ENCODE data around the gene BRWD1.
A peak's percentile ranks its signal among the peaks of the same experiment; 100 is the strongest.

BRWD1 gene

GRCh38 chr21:39188521-39189139 is 124.8 kb downstream of the BRWD1 start:
- in situ Hi-C loops (cut with MboI; ENCODE audit: low pct_unique_long_range_greater_than_20kb, low sequenced_read_pairs, unreplicated experiment), result loop anchor here (25.0 kb wide), 1 partner anchor 199 kb away; a partner anchor contains a TSS
- DNase-seq (ENCODE audit: low spot score), result no peak
- TF ChIP-seq CTCF (IDR thresholded peaks at IDR 0.05; ENCODE audit: extremely low read depth, insufficient read depth, missing control alignments), result no peak

GRCh38 chr21:39187141-39187540 is 126.3 kb downstream of the BRWD1 start:
- no peak for DNase-seq (ENCODE audit: low spot score)
- in situ Hi-C loops (cut with MboI; ENCODE audit: low pct_unique_long_range_greater_than_20kb, low sequenced_read_pairs, unreplicated experiment), result loop anchor here (25.0 kb wide), 1 partner anchor 200 kb away; a partner anchor contains a TSS

GRCh38 chr21:39186676-39187075 is 126.8 kb downstream of the BRWD1 start:
- TF ChIP-seq CTCF (IDR thresholded peaks at IDR 0.05; ENCODE audit: extremely low read depth, insufficient read depth, missing control alignments), result no peak
- DNase-seq (ENCODE audit: low spot score), result no peak
- in situ Hi-C loops (cut with MboI; ENCODE audit: low pct_unique_long_range_greater_than_20kb, low sequenced_read_pairs, unreplicated experiment), result loop anchor here (25.0 kb wide), 1 partner anchor 201 kb away; a partner anchor contains a TSS

More at GRCh38 chr21:39187141-39187540, 126.3 kb downstream of the BRWD1 start:
- no peak for TF ChIP-seq CTCF (IDR thresholded peaks at IDR 0.05; ENCODE audit: extremely low read depth, insufficient read depth, missing control alignments)

GRCh38 chr21:39185157-39185556 is 128.3 kb downstream of the BRWD1 start:
- in situ Hi-C loops (cut with MboI; ENCODE audit: low pct_unique_long_range_greater_than_20kb, low sequenced_read_pairs, unreplicated experiment), result loop anchor here (25.0 kb wide), 1 partner anchor 202 kb away; a partner anchor contains a TSS
- DNase-seq (ENCODE audit: low spot score), result no peak
- TF ChIP-seq CTCF (IDR thresholded peaks at IDR 0.05; ENCODE audit: extremely low read depth, insufficient read depth, missing control alignments), result no peak

GRCh38 chr21:39184050-39184980 is 129.1 kb downstream of the BRWD1 start:
- no peak for DNase-seq (ENCODE audit: low spot score)
- in situ Hi-C loops (cut with MboI; ENCODE audit: low pct_unique_long_range_greater_than_20kb, low sequenced_read_pairs, unreplicated experiment), result loop anchor here (25.0 kb wide), 1 partner anchor 203 kb away; a partner anchor contains a TSS
- no peak for TF ChIP-seq CTCF (IDR thresholded peaks at IDR 0.05; ENCODE audit: extremely low read depth, insufficient read depth, missing control alignments)

- peak; percentile 89 for DNase-seq (ENCODE audit: low spot score)
- in situ Hi-C loops (cut with MboI; ENCODE audit: low pct_unique_long_range_greater_than_20kb, low sequenced_read_pairs, unreplicated experiment), result loop anchor here (25.0 kb wide), 1 partner anchor 204 kb away; a partner anchor contains a TSS
- no peak for TF ChIP-seq CTCF (IDR thresholded peaks at IDR 0.05; ENCODE audit: extremely low read depth, insufficient read depth, missing control alignments)
Observed at GRCh38 chr21:39183272-39184049, 130.0 kb downstream of the BRWD1 start, which contains the start of gene PSMG1. Gene PSMG1 (minus strand): TSS chr21:39183451. CDS start chr21:39183385, 66 bp downstream.
